Measurements from ENCODE around the gene CPA5.

The CPA5 gene

GRCh38 chr7:130397051-130397757 is 52.6 kb downstream of the CPA5 start:
- no peak for DNase-seq (ENCODE audit: low read depth in 2 of 2)

- DNase-seq (ENCODE audit: low read depth in 2 of 2): no peak
Measured at GRCh38 chr7:130397758-130398073, 53.1 kb downstream of the CPA5 start.

- DNase-seq (ENCODE audit: low read depth in 2 of 2): no peak
Measured at GRCh38 chr7:130398526-130399090, 54.0 kb downstream of the CPA5 start.

- DNase-seq (ENCODE audit: low read depth in 2 of 2): no peak
Measured at GRCh38 chr7:130400120-130400572, 55.5 kb downstream of the CPA5 start.

GRCh38 chr7:130401101-130401500 is 56.5 kb downstream of the CPA5 start:
- no peak for DNase-seq (ENCODE audit: low read depth in 2 of 2)

- no peak for DNase-seq (ENCODE audit: low read depth in 2 of 2)
Measured at GRCh38 chr7:130401578-130401977, 57.0 kb downstream of the CPA5 start.

- DNase-seq (ENCODE audit: low read depth in 2 of 2): no peak
Measured at GRCh38 chr7:130405003-130405402, 60.4 kb downstream of the CPA5 start.

GRCh38 chr7:130409067-130409711 is 64.6 kb downstream of the CPA5 start:
- no peak for DNase-seq (ENCODE audit: low read depth in 2 of 2)

- no peak for DNase-seq (ENCODE audit: low read depth in 2 of 2)
Measured at GRCh38 chr7:130409712-130410072, 65.1 kb downstream of the CPA5 start.

- no peak for DNase-seq (ENCODE audit: low read depth in 2 of 2)
Measured at GRCh38 chr7:130410868-130411541, 66.4 kb downstream of the CPA5 start.

GRCh38 chr7:130413201-130413600 is 68.6 kb downstream of the CPA5 start:
- DNase-seq (ENCODE audit: low read depth in 2 of 2): no peak

- no peak for DNase-seq (ENCODE audit: low read depth in 2 of 2)
Measured at GRCh38 chr7:130415006-130415405, 70.4 kb downstream of the CPA5 start.

GRCh38 chr7:130417213-130417612 is 72.6 kb downstream of the CPA5 start:
- DNase-seq (ENCODE audit: low read depth in 2 of 2): no peak

GRCh38 chr7:130418306-130418705 is 73.7 kb downstream of the CPA5 start:
- DNase-seq (ENCODE audit: low read depth in 2 of 2): no peak

Measured in activated CD8-positive, alpha-beta memory T cell treated with anti-CD3 and anti-CD28 coated beads for 4 hours (primary cell).